ENCODE results near the gene PPIL1.

DNA sequence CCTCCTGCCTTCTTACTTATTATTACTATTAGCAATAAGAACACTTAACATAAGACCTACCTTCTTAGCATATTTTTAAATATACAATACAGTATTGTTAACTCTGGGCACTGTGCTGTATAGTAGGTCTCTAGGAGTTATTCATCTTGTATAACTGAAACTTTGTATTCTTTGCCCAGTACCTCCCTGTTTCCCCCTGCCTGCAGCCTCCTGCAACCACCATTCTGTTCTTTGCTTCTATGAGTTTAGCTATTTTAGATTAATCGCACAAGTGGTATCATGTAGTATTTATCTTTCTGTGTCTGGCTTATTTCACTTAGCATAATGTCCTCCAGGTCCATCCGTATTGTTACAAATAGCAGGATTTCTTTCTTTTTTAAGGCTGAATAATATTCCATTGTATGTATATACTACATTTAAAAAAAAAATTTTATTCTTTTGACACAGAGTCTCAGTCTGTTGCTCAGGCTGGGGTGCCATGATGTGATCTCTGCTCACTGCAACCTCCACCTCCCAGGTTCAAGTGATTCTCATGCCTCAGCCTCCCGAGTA lies 15.6 kb upstream of the PPIL1 start:
- TF ChIP-seq, protein P1, sequence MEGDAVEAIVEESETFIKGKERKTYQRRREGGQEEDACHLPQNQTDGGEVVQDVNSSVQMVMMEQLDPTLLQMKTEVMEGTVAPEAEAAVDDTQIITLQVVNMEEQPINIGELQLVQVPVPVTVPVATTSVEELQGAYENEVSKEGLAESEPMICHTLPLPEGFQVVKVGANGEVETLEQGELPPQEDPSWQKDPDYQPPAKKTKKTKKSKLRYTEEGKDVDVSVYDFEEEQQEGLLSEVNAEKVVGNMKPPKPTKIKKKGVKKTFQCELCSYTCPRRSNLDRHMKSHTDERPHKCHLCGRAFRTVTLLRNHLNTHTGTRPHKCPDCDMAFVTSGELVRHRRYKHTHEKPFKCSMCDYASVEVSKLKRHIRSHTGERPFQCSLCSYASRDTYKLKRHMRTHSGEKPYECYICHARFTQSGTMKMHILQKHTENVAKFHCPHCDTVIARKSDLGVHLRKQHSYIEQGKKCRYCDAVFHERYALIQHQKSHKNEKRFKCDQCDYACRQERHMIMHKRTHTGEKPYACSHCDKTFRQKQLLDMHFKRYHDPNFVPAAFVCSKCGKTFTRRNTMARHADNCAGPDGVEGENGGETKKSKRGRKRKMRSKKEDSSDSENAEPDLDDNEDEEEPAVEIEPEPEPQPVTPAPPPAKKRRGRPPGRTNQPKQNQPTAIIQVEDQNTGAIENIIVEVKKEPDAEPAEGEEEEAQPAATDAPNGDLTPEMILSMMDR (IDR thresholded peaks at IDR 0.05): no peak
- no peak for TF ChIP-seq MAZ (IDR thresholded peaks at IDR 0.05; ENCODE audit: borderline replicate concordance, low read depth, low read length)
- TF ChIP-seq CEBPB (IDR thresholded peaks at IDR 0.05): no peak
- no peak for TF ChIP-seq JUN (IDR thresholded peaks at IDR 0.05)
- TF ChIP-seq, protein P2, sequence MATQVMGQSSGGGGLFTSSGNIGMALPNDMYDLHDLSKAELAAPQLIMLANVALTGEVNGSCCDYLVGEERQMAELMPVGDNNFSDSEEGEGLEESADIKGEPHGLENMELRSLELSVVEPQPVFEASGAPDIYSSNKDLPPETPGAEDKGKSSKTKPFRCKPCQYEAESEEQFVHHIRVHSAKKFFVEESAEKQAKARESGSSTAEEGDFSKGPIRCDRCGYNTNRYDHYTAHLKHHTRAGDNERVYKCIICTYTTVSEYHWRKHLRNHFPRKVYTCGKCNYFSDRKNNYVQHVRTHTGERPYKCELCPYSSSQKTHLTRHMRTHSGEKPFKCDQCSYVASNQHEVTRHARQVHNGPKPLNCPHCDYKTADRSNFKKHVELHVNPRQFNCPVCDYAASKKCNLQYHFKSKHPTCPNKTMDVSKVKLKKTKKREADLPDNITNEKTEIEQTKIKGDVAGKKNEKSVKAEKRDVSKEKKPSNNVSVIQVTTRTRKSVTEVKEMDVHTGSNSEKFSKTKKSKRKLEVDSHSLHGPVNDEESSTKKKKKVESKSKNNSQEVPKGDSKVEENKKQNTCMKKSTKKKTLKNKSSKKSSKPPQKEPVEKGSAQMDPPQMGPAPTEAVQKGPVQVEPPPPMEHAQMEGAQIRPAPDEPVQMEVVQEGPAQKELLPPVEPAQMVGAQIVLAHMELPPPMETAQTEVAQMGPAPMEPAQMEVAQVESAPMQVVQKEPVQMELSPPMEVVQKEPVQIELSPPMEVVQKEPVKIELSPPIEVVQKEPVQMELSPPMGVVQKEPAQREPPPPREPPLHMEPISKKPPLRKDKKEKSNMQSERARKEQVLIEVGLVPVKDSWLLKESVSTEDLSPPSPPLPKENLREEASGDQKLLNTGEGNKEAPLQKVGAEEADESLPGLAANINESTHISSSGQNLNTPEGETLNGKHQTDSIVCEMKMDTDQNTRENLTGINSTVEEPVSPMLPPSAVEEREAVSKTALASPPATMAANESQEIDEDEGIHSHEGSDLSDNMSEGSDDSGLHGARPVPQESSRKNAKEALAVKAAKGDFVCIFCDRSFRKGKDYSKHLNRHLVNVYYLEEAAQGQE (IDR thresholded peaks at IDR 0.05): no peak
- no peak for TF ChIP-seq POLR2AphosphoS2 (conservative IDR thresholded peaks at IDR 0.05; ENCODE audit: low read length)
- no peak for TF ChIP-seq POLR2A (IDR thresholded peaks at IDR 0.05; ENCODE audit: low read length)

Data from A549 (cell line).